HG02981 (cell line): ENCODE results near the gene BCL2L14.
"Not testable (repeated sequence)": the region's sequence is repeated elsewhere in the genome, so short reads cannot be mapped to it uniquely, and the experiment has no call there.

ENCODE experiments used
- ATAC-seq: cut with Tn5 transposase; IDR thresholded peaks from one replicate; pipeline ENCODE4 v1.9.1; 2021; ENCODE audit warnings: mild to moderate bottlenecking, moderate library complexity; ENCODE audit not compliant: unreplicated experiment

Gene BCL2L14

GRCh38 chr12:12099102-12099501 is 28.4 kb downstream of the BCL2L14 start:
- no peak for ATAC-seq

DNA sequence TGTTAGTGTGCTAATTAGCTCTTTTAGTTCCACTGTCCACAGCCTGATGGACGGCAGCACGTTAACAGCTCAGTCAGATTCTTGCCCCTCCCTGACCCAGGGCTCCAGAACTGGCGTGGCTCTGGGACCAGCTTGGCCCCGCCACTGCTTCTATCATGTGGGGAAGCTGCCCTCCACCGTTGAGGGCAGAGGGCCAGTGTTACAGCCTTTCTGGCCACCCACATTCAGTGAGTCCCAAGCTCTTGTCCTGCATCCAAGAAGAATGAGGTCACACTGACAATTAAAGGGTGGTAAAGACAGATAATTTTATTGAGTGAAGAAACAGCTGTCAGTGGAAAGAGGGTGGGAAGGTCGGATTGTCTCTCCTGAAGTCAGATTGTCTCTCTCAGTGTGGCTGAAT is 36.9 kb downstream of the BCL2L14 start:
- no peak for ATAC-seq

DNA sequence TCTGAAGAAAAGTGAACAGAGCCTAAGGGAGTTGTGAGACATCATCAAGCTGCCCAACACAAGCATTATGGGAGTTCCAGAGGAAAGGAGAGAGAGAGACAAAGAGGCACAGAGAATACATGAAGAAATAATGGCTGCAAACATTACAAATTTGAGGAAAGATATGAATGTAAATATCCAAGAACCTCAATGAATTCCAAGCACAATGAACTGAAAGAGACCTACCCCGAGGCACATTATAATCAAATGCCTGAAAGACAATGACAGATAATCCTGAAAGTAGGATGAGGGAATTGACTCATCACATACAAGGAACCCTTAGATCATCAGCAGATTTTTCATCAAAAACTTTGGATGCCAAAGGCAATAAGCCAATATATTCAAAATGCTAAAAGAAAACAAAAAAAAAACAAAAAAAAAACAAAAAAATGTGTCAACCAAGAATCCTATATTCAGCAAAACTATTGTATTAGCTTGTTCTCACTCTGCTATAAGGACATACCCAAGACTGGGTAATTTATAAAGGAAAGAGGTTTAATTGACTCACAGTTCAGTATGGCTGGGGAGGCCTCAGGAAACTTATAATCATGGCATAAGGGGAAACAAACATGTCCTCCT is 37.8 kb downstream of the BCL2L14 start:
- ATAC-seq = no peak

DNA sequence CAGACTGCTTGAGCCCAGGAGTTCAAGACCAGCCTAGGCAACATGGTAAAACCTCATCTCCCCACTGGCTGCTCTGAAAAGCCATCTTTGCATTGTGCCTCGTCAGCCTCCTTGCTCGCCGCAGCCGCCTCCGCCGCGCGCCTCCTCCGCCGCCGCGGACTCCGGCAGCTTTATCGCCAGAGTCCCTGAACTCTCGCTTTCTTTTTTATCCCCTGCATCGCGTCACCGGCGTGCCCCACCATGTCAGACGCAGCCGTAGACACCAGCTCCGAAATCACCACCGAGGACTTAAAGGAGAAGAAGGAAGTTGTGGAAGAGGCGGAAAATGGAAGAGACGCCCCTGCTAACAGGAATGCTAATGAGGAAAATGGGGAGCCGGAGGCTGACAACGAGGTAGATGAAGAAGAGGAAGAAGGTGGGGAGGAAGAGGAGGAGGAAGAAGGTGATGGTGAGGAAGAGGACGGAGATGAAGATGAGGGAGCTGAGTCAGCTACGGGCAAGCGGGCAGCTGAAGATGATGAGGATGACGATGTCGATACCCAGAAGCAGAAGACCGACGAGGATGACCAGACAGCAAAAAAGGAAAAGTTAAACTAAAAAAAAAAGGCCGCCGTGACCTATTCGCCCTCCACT is 40.3 kb downstream of the BCL2L14 start:
- ATAC-seq = not testable (repeated sequence)

DNA sequence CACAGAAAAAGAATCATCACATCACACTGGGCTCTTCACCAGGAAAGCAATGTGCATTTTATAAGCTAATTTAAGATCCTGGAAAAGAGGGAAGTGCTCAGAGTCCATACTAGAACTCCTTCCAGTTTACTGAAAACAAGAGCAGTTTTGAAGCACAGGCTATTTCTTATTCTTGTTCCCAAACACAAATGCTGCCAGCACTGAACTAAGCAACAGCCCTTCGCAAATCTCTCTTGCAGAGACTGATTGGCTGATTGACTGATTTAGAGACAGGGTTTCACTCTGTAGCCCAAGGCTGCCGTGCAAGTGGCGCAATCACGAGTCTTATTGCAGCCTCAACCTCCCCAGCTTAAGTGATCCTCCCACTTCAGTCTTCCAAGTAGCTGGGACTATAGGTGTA is 44.8 kb downstream of the BCL2L14 start:
- no peak for ATAC-seq

DNA sequence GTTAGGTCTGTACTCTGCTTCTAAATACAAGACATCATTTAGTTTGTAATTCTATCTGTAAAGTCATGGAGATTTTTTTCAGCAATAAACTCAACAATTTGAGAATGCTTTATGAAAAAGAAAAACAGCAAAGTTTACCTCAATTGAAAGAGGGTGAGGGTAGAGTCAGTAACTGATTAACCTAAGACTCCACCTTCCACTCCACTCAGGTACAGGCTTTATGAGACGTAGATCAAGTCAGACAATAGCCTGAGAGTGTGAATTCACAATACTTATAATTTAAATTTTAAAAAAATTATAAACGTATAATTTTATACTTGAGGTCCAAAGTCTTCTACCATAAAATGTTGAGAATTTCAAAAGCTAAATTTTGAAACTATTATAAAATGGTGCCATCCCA is 45.9 kb downstream of the BCL2L14 start:
- ATAC-seq = no peak

- no peak for ATAC-seq
These were observed 50.3 kb downstream of the BCL2L14 start for GRCh38 chr12:12121061-12121460.

GRCh38 chr12:12123036-12123604 is 52.4 kb downstream of the BCL2L14 start:
- ATAC-seq = no peak

DNA sequence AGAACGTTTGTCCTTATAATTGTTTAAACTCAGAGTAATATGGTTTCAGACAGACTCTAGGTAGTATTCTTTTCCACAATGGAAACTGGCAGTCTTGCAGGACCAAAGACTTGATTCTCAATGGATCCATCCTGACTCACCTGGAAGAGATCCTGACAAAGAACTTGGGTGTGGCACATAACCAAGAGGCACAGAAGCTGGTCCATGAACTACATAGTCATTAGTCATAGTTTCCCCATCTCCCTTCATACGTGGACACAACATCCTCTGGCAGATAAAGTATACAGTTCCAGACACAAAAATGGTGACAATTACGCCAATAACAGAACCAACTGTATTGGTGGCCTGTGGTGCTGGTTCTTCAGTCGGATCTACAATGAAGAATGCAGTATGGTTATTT is 55.8 kb downstream of the BCL2L14 start:
- no peak for ATAC-seq

- ATAC-seq = no peak
These were observed 56.6 kb downstream of the BCL2L14 start for GRCh38 chr12:12127304-12127703.

GRCh38 chr12:12128670-12129069 is 57.9 kb downstream of the BCL2L14 start:
- ATAC-seq = no peak

DNA sequence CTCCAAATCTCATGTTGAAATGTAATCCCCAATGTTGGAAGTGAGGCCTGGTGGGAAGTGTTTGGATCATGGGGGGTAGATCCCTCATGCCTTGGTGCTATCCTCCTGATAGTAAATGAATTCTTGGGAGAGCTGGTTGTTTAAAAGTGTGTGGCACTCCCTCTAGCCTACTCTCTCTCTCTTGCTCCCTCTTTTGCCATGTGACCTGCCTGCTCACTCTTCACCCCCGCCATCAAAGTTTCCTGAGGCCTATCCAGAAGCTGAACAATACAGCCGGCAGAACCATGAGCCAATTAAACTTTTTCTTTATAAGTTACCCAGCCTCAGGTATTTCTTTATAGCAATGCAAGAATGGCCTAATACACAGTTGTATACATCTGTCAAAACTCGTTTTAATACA is 62.5 kb downstream of the BCL2L14 start:
- no peak for ATAC-seq

GRCh38 chr12:12133785-12134184 is 63.0 kb downstream of the BCL2L14 start:
- ATAC-seq = no peak

DNA sequence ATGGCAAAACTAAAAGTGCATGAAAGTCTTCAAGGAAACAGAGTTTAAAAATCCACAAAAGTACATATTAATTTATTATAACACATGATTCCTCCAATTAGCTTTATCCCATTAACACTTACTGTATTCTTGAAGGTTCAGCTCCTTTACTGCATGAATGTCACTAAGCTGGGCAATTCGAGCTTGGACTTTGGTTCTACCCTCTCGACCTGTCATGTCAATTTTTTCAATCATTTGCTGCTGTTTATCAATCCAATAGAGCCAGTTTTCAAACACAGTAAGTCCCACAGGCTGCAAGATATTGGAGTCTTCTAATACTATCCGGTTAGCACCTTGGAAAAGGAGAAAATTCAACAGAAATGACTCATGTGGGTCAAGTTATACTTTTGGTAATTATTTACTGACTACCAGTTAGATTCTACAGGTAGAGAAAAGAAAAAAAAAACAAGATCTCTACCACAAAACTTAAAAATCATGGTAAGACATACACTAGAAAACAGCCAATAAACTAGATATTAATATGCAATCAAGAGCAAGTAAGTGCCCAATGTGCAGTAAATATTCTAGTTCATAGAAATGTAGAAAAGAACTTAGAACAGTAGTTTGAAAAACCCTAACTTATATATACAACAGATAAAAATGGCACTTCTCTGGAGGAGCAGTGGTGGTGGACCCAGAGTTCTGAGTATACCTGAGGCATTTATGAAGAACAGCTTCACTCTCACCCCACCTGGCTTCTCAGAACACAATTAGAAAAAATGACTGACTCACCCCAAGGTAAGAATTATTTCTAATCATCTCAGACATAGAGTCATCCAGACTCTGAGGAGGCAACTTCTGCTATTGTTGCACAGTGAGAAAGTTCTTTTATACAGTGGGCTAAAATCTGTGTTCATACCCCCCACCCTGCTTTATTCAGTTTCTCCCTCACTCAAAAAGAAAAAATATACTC is 67.7 kb downstream of the BCL2L14 start:
- ATAC-seq = no peak

DNA sequence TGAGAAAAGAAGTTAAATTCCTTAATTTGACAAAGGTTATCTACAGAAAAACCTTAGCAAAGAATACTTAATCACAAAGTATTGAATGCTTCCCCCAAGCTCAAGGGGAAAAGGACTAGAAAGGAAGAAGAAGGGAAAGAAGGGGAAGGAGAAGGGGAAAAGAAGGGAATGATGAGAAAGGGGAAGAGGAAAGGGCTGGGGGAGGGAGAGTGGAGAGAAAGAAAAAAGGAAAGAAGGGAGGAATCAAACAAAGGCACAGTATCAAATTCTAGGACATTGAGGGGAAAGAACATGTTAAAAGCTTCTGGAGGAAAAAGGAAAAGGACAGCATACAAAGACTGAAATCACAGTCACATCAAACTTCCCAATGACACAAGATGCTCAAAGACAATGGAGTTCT is 70.3 kb downstream of the BCL2L14 start:
- ATAC-seq = no peak

- ATAC-seq = not testable (repeated sequence)
These were observed 73.8 kb downstream of the BCL2L14 start for GRCh38 chr12:12144531-12144930.

DNA sequence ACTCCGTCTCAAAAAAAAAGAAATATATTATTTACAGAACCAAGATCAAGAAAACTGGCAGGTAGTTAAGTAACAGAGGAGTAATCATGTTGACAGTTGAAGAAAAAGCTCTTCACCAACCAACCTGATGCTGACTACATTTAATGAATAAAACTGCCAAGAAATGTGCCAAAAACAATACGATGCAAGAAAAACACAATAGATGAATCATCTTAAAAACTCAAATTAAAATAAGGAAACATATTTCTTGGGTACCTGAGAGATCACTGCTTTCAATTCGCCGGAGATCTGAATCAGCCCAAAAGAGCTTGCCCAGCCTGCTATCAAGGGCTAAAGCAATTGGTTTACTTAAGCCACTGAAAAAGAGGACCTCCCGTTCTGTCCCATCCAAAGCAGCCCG is 76.4 kb downstream of the BCL2L14 start:
- no peak for ATAC-seq
